GM23248 (cell line): Measurements from ENCODE around the gene TMEM207.

Experiments used
- EZH2 ChIP-seq: fragments of 200-600 bp; sonication (generic); IDR thresholded peaks from 2 replicates; pipeline ENCODE4 v1.6.1; 2018; ENCODE audit warnings: antibody characterized with exemption, mild to moderate bottlenecking; ENCODE audit not compliant: insufficient read depth, poor library complexity, severe bottlenecking
- EZH2phosphoT487 ChIP-seq: fragments of 200-600 bp; sonication (generic); IDR thresholded peaks from 2 replicates; pipeline ENCODE4 v1.6.1; 2018; ENCODE audit warnings: antibody characterized with exemption, moderate library complexity, mild to moderate bottlenecking, low read depth; ENCODE audit not compliant: insufficient read depth

DNA sequence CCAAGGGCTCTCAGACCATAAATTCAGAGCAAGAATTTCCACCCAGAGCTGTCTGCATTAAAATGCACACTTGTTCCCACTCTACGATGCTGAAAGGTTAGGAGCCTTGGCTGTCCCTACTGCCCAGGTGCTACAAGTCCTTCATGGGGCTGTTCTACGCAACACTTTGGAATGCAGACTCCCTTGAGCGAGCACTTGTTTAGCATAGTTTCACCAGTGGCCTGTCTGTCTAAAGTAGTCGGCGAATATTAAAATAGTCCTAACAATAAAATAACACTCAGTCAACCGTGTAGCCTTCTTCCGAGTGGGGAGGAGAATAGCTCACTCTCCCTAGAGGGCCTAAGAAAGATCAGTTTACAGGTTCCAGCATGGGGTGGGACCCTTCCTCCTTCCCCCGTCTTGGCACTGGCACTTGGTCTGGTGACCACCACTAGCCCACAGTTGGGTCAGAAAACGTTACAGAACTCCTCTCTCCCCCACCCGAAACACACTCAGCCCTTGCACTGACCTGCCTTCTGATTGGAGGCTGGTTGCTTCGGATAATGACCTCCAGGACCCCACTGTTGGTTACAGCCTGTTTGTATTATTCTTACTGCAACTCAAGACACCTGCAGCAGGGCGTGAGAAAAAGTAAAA is 62.0 kb downstream of the TMEM207 start, which contains the start of gene CLDN16:
- TF ChIP-seq EZH2 (no peak), EZH2phosphoT487 (no peak)
